HG03280 (cell line): ENCODE measurements around the gene CDC42BPG.

ENCODE experiments used
- ATAC-seq: cut with Tn5 transposase; IDR thresholded peaks from one replicate; pipeline ENCODE4 v1.9.1; 2021; ENCODE audit warnings: mild to moderate bottlenecking, moderate library complexity; ENCODE audit not compliant: unreplicated experiment

Gene CDC42BPG

DNA sequence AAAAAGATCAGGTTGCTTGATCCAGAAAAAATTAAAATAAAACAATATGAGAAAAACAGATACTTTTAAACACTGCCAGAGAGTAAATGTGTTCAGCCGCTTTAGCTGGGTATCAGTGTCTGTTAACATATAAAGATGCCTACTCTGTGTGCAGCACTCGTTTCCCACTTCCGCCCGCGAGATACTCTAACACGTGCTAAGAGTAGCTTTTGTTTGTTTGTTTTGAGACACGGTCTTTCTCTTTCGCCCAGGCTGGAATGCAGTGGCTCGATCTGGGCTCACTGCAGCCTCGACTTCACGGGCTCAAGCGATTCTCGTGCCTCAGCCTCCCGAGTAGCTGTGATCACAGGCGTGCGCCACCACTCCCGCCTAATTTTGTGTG lies 33.6 kb downstream of the CDC42BPG start:
- no peak for ATAC-seq

DNA sequence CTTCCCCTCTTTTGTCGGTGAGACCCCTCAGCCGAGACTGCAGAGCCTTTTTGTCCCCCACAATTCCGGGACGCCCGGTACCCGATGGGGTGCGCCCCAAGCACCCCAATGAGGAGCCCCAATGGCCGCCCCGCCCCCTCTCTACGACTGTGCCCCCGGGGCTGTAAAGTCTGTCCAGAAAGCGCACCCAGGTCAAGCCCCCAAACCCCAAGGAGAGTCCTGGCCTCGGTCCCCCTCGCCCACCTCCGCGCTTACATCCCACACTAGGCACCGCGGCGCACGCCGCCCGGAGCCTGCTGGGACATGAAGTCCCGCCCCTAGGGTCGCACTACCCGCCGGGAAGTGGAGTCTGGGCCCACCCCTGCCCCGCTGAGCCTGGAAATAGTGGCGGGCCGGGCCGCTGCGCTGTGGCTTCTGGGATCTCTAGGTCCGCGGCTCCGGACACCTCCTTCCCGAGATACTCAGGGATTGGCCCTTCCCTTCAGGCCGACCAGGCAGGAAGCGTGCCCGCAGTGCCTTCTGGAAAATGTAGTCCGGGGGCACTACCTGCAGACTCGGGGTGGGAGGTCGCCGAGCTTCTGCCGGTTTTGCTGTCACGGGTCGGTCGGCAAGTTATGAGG lies 34.1 kb downstream of the CDC42BPG start, which contains the start of gene MEN1:
TSS of gene MEN1 (minus strand) at position 281 of the 620 bp plus-strand sequence. CDS start 442 bp downstream, outside the sequence.
- peak; percentile 57 for ATAC-seq

DNA sequence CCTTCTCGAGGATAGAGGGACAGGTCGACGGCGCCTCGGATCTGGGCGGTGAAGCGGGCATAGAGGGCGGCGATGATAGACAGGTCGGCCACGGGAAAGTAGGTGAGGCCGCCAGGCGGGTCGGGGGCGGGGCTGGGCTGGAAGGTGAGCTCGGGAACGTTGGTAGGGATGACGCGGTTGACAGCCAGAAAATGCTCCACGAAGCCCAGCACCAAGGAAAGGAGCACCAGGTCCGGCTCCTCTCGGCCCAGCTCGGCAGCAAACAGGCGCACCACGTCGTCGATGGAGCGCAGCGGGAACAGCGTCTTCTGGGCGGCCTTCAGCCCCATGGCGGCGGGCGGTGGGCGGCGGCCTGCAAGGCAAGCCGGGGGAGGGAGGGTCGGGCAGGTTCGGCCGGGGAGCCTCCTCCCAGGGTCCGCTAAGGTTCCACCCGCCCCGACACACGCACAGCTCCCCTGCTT lies 34.6 kb downstream of the CDC42BPG start:
- ATAC-seq, result peak; percentile 3

DNA sequence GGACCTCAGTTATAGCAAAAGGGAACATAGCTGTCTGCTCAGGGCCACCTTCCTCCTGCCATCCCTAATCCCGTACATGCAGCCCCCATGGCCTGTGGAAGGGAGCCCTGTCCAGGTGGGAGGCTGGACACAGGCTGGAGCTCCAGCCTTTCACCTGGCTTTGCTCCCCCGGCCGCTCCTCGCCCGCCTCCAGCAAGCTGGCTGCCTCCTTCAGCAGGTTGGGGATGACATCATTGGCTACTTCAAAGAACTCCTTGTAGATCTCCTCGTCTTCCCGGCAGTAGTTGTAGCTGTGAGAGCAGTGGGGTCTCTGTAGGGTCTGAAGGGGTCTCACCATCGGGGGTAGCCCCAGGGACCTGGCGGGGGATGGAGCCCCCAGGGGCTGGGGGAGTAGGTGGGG lies 39.0 kb downstream of the CDC42BPG start:
- no peak for ATAC-seq

DNA sequence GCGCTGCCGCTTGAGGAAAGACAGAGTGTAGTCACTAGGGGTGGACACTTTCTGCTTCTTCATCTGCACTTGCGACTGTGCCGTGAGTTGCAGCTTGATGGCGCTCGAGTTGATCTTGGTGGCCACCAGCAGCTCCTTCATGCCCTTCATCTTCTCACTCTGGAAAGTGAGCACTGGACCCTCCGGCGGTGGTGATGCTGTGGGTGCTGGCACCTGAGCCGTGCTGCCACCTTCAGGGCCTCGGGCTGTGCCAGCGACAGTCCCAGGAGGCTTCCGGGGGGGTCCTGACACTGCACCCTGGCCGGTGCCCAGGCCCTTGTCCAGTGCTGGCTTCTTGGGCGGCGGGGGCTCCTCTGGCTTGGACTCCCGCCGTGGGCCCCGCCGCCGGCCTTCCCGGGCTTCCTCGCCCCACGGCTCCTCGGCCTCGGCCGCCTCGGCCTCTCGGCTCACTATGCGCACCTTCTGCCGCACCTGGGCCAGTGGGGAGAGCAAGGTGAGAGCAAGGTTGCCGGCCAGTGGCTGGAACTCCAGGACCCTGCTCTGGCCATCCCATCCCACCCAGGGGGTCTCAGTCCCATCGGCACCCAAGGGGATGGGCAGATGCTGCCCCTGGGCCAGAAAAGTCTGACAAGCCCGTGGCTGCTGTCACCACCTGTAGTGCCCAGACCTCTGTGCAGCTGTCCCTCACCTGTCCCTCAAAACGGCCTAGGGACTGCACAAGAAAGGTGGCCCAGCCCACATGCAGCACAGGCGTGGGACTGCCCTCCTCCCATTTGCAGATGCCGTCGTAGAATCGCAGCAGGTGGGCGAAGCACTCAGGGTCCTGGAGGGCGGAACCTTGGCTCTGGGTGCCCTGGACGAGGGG lies 39.9 kb downstream of the CDC42BPG start:
- no peak for ATAC-seq

DNA sequence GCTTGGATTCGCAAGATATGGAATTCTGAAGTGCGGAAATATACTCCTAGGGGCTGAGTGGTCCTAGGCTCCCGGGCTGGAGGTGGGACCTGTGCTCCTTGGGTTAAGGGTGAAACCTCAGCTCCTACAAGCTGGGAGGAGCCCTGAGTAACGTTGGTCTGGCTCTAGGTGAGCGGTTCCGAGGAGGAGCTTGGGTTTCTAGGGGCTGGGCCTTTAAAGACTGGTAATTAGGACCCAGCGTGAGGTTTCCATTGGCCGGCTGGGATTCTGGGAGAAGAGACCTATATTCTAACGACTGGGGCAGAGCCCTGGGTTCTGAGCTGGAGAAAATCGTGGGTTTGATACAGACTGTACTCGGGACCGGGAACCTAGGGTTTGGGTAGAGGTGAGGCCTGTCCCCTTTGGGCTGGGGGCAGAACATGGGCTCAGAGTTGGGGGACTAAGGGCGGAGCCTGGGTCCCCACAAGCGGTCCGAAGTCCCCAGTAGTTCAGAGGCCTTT lies 40.6 kb downstream of the CDC42BPG start:
- ATAC-seq, result no peak

DNA sequence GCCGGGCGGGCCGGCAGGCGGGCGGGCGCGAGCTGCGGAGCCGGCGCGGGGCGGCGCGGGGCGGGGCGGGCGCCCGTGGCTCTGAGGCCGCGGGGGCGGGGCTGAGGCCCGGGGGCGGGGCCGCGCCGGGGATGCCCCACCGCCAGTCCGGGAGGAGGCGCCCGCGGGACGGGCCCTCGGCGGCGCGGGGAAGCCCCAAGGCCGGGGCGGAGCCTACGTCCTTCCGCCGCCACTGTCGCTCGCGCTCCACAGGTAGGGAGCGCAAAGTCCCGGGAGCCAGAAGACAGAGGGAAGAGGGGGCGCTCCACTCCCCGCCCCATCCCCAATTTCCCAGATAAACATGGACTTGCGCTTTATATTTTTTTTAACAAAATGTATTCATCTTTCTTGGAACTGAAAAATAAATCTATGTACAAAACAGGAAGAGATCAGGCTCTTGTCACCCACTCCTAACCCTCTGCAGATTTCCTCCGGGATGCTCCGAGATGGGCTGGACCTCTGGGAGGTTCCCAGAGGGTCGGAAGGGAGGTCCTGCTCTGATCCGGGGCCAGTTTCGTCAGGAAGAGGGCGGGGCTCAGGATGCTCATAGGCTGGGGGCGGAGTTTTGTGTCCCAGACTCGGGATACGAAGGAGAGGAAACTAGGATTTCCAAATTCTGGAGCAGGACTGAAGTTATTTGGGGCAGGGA lies 41.2 kb downstream of the CDC42BPG start, which contains the start of gene MAP4K2:
TSS of gene MAP4K2 (minus strand) at position 57 of the 688 bp plus-strand sequence. CDS start 65 bp downstream, outside the sequence.
- ATAC-seq, result peak; percentile 74

DNA sequence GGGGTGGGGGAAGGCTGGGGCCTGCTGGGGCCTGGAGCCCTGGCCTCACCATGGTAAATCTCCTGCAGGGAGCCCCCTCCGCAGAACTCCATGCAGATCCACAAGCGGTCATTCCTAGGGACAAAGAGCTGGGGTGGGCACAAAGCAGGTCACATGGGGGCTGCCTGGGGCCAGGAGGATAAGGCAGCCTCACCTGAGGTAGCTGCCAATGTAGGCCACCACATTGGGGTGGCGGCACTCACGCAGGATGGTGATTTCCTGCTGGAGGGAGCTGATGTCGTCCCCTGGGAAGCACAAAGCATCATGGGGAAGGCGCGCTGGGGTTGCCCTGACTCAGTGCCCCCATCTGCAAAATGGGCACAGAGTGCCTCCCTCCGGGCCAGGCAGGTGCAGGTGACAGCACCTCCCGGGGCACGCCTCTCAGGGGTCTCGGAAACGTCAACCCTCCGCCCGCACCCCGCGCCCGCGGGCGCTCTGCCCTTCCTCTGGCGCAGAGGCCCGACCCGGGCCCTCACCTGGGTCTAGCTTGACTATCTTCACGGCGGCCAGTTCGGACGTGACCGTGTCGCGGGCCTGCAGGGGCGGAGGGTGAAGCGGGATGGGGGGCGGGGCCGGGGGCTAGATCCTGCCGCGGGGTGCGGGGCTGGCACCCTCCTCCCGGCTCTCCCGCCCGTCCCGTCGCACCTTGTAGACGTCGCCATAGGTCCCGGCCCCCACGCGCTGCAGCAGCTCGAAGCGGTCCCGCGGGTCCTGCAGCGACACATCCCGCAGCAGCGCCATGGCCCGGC lies 41.9 kb downstream of the CDC42BPG start:
- peak; percentile 4 for ATAC-seq

DNA sequence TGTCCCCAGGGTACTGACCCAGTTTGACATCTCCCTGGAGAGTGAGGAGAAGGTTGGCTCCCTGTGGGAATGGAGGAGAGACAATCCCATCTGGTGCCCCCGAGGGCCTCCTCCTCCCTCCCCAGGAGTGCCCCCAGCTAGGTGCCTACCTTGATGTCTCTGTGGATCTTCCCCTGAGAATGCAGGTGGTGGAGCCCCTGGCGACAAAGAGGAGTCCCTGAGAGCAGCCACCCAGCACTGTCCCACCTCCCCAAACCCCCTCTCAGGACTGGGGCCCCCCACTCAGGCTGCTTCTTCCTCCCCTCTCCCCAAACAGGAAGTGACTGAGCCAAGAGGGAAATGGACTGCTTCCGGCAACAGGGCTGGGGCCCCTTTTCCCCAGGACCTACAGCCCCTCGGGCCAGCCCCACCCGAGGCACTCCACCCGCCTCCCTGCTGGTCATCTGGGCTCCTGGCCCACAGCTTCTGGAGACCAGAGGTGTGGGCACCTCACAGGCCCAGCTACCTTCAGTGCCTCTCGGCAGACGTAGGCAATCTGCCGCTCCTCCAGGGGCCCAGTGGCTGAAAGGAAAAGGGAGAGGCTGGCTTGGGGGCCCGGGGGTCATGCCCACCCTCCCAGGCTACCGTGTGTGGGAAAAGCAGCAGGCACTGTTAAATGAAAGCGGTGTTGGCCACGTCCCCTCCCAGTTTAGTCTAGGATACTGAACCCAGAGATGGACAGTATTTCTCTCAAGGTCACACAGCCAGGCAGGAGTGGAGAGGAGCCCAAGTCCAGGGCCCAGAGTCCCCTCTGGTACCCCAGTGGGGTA lies 42.7 kb downstream of the CDC42BPG start:
- ATAC-seq, result no peak

DNA sequence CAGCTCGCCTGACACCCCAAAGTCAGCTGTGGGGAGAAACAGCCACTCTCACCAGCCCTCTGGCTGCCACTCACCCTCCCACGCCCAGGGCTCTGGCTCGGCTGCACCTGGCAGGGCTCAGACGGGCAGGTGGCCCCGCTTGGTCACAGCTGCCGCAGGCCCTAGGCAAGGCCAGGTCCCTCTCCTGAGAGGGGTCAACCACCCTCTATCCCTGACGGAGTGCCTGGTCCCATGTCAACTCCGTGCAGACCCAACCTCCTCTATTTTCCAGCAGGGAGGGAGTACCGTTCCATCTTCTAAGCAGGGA lies 43.3 kb downstream of the CDC42BPG start:
- ATAC-seq, result no peak

DNA sequence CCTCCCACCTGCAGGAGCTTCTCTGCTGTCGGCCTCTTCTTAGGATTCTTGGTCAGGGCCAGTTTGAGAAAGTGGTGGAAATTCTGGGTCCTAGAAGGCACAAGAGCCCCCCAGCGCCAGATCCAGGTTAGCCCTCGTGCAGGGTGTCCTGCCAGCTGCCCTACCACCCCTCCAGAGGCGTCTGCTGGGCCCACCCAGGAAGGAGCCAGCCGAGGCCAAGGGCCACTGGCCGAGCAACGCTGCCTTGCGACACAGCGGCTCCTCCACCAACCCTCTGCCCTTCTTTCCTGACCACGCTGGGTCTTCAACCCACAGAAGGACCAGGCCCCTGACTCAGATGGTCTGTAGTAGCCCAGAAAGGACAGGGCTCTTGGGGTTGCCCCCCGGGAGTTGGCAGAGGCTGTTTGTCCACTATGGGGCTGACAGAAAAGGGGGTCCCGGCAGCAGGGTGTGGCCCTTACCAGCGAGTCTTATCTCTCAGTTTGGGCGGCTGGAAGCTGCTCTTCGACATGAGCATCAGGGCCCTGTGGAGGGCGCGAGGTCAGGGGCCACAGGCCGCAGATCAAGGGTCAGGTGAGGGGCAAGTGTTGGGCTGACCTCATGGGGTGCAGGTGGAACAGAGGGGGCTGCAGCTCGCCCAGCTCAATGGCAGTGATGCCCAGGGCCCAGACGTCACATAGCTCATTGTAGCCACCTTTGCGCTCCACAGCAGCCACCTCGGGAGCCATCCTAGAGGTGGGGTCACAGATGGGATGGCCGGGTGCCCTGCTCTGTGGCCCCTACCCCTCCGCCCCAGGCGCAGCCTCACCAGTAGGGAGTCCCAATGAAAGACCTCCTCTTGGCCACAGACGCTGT lies 43.9 kb downstream of the CDC42BPG start:
- ATAC-seq, result no peak

DNA sequence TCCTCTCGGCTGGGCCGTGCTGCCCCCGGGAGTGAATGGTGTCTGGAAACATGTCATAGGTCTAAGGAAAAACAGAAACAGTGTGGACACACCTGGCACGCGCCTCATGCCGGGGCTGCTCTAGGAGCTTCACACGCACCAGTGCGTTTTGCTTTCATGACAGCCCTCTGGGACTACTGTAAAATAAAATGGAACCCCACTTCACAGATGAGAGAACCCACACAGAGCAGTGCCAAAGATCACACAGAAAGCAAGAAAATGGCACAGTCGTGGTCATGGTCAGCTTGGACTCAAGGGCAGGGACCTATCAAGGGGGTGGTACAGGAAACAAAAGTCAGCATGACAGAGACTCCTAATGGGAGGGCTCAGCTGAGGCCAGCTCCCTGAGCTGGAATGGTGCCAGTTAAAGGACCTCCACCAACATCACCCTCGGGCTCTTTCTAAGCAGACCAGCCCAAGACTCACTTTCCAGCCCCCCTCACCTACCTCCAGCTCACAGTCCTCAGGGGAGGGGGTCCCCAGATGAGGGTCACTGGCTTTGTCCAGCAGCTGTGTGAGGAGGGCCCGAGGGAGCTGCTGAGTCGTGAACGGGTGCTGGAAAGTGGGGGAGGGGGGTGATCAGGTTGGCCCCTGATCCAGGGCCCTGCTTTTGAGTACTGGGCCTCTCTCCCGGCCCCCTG lies 44.7 kb downstream of the CDC42BPG start:
- ATAC-seq, result no peak

DNA sequence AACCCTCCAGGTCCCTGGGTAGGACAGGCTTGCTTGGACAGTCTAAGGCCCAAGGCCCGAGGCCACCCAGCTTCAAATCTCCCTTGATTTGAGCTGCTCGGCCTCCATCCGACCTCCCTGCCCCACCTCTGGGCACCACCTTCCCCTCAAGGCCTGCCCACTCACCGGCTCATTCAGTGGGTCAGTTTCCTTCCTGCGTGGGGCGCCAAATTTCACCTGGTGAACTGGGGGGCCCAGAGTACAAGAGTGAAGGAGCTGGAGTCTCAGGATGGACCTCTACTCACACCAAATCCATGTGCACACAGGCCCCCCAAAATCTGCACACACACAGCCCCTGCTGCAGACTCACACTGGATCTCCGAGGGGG lies 45.2 kb downstream of the CDC42BPG start:
- ATAC-seq, result no peak

DNA sequence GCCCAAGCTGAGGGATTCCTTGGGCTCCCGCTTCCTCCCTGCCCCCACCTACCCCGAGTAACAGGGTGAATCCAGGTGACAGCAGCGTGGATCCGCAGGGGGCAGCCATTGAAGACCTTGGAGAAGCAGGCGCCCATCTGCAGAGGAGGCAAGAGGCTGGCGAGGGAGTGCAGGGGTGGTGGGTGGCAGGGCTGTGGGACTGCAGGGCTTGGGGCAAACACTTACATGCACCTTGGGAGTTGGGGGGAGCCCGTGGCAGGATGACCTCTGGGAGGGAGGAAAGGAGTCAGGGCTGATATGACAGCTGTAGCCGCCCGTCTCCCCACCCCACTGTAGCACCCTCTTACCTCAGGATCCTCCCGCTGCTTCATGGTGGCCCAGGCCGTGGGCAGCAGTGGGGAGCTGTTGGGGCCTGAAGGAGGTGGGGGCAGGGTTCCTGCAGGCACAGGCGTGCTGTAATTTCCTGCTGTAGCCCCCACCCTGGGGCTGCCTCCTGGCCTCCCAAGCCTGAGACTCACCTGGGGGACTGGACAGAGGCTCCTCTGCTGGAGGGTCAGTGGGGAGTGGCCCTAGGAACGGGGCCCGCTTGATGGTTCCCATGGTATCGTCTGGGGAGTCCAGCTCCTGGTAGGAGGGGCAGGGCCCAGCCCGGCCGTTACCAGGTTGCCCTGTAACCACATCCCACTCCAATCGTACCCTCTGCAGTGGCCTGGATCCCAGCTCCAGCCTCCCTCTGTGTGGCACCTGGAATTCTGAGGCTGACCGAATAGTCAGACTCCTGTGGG lies 47.5 kb downstream of the CDC42BPG start:
- no peak for ATAC-seq

DNA sequence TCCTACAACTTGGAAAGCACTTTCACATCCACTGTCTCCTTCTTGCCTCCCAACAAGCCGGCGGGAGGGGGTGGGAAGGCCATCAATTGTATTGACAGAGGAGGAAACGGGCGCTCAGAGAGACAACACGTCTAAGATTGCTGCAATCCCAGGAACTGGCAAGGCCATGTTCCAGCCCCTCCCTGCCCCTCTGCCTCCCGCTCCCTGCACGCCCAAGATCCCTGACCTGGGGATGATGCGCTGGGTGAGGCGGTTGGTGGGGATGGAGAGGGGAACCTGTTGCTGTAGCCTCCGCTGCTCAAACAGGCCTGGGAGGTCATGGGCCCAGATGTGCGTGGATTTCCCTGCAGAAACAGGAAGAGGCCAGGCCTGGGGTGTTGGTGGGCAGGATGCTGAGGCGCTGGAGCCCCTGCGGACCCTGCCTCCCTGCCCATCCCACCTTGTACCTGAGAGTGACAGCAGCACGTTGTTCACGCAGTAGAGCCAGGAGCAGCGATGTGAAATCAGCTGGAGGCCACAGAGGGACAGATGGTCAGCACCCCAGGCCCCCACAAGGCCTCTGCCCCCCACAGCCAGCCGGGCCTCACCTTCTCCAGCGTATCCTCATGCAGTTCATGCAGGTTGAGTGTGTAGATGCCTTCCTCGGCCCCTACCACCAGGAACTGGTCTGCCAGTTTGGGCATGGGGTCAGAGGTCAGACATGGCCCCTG lies 48.3 kb downstream of the CDC42BPG start:
- no peak for ATAC-seq

DNA sequence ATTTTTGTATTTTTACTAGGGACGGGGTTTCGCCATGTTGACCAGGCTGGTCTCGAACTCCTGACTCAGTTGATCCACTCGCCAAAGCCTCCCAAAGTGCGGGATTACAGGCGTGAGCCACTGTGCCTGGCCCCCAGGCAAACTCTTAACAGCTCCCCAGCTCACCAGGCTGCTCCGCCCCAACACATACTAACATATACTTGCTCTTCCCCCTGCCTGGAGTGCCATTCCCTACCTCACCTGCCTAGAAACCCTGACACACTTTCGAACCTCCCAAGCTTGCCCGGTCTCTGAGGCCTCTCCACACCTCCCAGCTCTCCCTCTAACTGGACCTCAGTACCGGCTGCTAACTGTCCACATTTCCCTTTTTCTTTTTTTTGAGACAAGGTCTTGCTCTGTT lies 49.9 kb downstream of the CDC42BPG start:
- no peak for ATAC-seq
